ENCODE data around the gene TMEM217.
"Not testable (repeated sequence)": the region's sequence is repeated elsewhere in the genome, so short reads cannot be mapped to it uniquely, and the experiment has no call there.

DNA sequence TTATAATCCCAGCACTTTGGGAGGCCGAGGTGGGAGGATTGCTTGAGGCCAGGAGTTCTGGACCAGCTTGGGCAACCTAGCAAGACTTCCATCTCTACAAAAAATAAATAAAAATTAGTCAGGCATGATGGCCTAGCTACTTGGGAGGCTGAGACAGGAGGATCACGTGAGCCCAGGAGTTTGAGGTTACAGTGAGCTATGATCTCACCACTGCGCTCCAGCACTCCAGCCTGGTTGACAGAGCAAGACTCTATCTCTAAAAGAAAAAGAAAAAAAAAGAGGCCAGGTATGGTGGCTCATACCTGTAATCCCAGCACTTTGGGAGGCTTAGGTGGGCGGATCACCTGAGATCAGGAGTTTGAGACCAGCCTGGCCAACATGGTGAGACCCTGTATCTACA is 77.3 kb downstream of the TMEM217 start:
- TF ChIP-seq, protein P1, sequence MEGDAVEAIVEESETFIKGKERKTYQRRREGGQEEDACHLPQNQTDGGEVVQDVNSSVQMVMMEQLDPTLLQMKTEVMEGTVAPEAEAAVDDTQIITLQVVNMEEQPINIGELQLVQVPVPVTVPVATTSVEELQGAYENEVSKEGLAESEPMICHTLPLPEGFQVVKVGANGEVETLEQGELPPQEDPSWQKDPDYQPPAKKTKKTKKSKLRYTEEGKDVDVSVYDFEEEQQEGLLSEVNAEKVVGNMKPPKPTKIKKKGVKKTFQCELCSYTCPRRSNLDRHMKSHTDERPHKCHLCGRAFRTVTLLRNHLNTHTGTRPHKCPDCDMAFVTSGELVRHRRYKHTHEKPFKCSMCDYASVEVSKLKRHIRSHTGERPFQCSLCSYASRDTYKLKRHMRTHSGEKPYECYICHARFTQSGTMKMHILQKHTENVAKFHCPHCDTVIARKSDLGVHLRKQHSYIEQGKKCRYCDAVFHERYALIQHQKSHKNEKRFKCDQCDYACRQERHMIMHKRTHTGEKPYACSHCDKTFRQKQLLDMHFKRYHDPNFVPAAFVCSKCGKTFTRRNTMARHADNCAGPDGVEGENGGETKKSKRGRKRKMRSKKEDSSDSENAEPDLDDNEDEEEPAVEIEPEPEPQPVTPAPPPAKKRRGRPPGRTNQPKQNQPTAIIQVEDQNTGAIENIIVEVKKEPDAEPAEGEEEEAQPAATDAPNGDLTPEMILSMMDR (IDR thresholded peaks at IDR 0.05) = not testable (repeated sequence)
- not testable (repeated sequence) for TF ChIP-seq EZH2 (IDR thresholded peaks at IDR 0.05; ENCODE audit: borderline replicate concordance, insufficient read depth, low read depth, low read length, poor library complexity, severe bottlenecking)

All from B cell (primary cell).